GM18511 (cell line): ENCODE data around the gene MKKS.

Experiments
- ATAC-seq: cut with Tn5 transposase; IDR thresholded peaks from one replicate; pipeline ENCODE4 v1.9.1; 2021; ENCODE audit warnings: mild to moderate bottlenecking, moderate library complexity; ENCODE audit not compliant: unreplicated experiment

MKKS gene

GRCh38 chr20:10370091-10370887 is 63.7 kb downstream of the MKKS start:
- no peak for ATAC-seq

DNA sequence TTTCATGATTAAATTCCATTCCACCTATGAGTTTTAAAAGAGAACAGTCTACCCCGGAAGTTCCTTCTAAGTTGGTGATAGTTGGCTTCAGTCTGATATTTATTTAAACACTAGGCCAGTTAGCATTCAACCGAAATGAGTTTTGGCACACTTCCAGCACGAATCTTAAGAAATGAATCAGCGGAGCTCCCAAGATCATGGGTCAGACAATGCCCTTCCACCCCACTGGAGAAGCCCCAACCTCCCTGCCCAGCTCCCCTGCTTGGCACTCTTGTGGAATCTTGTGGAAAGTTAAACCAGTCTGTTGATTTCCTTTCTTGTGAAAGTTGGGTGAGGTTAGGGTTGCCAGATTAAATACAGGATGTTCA is 64.3 kb downstream of the MKKS start:
- no peak for ATAC-seq

GRCh38 chr20:10368702-10369041 is 65.3 kb downstream of the MKKS start:
- ATAC-seq = no peak

DNA sequence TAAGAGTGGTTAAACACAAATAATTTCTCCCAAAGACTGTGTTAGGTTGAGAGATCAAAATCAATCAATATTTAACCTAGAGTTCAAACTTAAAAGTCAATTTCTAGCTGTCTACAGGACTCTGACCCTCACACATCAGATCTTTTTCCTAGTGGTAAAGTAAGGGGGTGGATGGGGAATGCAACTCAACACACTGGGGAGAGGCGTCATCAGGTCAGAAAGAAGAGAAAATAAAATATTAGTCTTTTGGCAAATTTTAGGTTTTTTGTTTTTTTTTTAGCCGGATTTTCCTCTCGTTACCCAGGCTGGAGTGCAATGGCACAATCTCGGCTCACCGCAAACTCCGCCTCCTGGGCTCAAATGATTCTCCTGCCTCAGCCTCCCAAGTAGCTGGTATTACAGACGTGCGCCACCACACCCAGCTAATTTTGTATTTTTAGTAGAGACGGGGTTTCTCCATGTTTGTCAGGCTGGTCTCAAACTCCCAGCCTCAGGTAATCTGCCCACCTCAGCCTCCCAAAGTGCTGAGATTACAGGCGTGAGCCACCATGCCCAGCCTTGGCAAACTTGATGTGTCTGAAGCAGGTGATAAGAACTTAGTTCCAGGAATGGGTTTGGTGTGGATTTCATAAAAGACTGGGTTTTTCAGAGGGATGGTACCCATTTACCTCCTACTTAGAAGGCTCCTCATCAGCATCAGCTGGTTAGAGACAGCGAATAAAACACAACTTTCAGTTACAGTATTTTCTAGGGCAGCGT is 65.9 kb downstream of the MKKS start:
- no peak for ATAC-seq

GRCh38 chr20:10367693-10367942 is 66.4 kb downstream of the MKKS start:
- ATAC-seq = no peak

DNA sequence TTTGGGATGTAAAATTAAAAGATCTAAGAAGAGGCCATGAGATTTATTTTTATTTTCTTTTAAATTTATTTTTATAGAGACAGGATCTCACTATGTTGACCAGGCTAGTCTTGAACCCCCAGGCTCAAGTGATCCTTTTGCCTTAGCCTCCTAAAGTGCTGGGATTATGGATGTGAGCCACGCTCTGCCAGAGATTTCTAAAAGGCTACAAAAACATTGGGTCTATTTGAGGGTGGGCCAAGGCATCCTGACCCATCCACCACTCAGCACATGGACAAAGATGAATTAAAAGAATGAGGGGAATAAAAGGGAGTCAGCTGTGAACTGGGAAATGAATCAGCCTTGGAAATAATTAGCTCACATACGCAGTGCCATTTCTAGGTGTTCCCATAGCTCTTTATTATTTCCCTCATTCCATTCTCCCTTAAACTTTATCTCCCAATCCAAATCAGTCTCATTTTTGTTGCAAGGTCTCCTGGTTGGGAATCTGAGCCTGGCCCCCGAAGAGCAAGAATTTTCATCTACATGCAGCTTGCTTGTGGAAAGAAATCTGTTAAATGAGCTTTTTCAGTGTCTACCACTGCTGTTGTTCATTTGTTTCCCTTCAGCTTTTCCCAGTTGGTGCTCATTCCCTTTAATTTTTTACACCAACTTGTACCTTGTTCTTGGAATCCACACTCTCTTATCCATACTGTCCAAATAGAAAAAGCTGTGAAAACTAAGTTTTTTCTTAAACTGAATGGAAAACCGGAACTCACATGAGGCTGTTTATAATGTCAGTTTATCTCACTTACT is 66.9 kb downstream of the MKKS start:
- ATAC-seq = no peak

- peak; percentile 88 for ATAC-seq
Measured at GRCh38 chr20:10362674-10363073, 71.3 kb downstream of the MKKS start.

DNA sequence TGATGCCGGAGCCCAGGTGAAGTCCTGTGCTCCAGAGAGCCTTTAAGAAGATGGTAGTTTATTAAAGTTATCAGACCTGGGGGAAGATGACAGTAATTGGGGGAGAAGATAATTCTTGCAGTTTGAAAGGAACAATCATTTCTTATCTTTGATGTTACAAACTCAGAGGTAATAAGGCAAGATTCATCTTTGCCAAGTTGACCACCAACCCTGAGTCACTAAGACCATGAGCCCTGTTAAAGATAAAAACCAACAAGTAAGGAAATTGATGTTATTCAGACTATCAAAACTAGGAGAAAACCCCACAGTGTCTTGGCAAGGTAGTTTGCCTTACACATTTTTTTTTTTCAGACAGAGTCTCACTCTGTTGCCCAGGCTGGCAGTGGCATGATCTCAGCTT is 73.1 kb downstream of the MKKS start:
- ATAC-seq = no peak

- ATAC-seq = no peak
Measured at GRCh38 chr20:10359621-10360040, 74.4 kb downstream of the MKKS start.

GRCh38 chr20:10357974-10358373 is 76.0 kb downstream of the MKKS start:
- no peak for ATAC-seq

- no peak for ATAC-seq
Measured at GRCh38 chr20:10357061-10357708, 76.8 kb downstream of the MKKS start.

- ATAC-seq = no peak
Measured at GRCh38 chr20:10356628-10357027, 77.4 kb downstream of the MKKS start.

GRCh38 chr20:10352934-10353824 is 80.8 kb downstream of the MKKS start:
- no peak for ATAC-seq
